Tibial nerve (tissue), 4 donors: ENCODE measurements around the gene SORCS2. TPM values are rescaled to one million over a fixed set of nuclear protein-coding genes. Genes with fewer than 3 reads are reported as not detected.

ENCODE experiments used
- DNase-seq, 2 donors: peaks; one replicate each; pipeline ENCODE4 v3.0.0-alpha.2; 2019; ENCODE audit warnings: low spot score in 2 of 2
- H3K27ac ChIP-seq, 4 donors: fragments of 200-600 bp; sonication (generic) in 3 of 4; one replicate each; pipeline ENCODE4 v1.5.1; 2017 to 2019; ENCODE audit warnings: mild to moderate bottlenecking in 1 of 4
- H3K27me3 ChIP-seq, 2 donors: fragments of 200-600 bp; sonication (generic) in 1 of 2; one replicate each; pipeline versions ENCODE4 v1.5.1 to v1.6.0; 2017 to 2019
- H3K36me3 ChIP-seq, 3 donors: fragments of 200-600 bp; sonication (generic); one replicate each; pipeline ENCODE4 v1.5.1; 2018 to 2019
- H3K4me1 ChIP-seq, 4 donors: fragments of 200-600 bp; sonication (generic) in 3 of 4; one replicate each; pipeline ENCODE4 v1.5.1; 2017 to 2019
- H3K4me3 ChIP-seq, 4 donors: fragments of 200-600 bp; sonication (generic) in 3 of 4; one replicate each; pipeline ENCODE4 v1.5.1; 2017 to 2019; ENCODE audit warnings: mild to moderate bottlenecking in 1 of 4, moderate library complexity in 1 of 4
- H3K9me3 ChIP-seq, 4 donors: fragments of 200-600 bp; sonication (generic) in 3 of 4; one replicate each; pipeline ENCODE4 v1.5.1; 2017 to 2019
- CTCF ChIP-seq, 5 experiments: fragments of 200-600 bp in 3 of 5; fragments of 450-650 bp in 2 of 5; sonication (generic) in 3 of 5; IDR thresholded peaks; one replicate each; pipeline ENCODE4 v1.5.1; 2016 to 2019; ENCODE audit warnings: antibody characterized with exemption in 5 of 5, mild to moderate bottlenecking in 3 of 5, moderate library complexity in 2 of 5
- EP300 ChIP-seq, 2 donors: sonication (generic); formaldehyde crosslinking; IDR thresholded peaks; one replicate each; pipeline ENCODE4 v1.6.1; 2017; ENCODE audit warnings: antibody characterized with exemption in 2 of 2, mild to moderate bottlenecking in 1 of 2
- POLR2A ChIP-seq, 2 donors: fragments of 450-650 bp; IDR thresholded peaks; one replicate each; pipeline ENCODE4 v1.6.1; 2017; ENCODE audit warnings: antibody characterized with exemption in 2 of 2, mild to moderate bottlenecking in 2 of 2, moderate library complexity in 2 of 2
- WGBS, 2 donors: methylation state at CpG; one replicate each; pipeline ENCODE4 v1.1.5; 2018; 5-methylcytosine and 5-hydroxymethylcytosine counted together
- total RNA-seq, 4 donors: library from RNA; depleted of rRNA; stranded (reverse); fragments of >200 nt; gene quantifications; one replicate each; pipeline ENCODE4 v1.1.0, GENCODE V29; 2016

The SORCS2 gene
- total RNA-seq, 4 donors from 2014 or later, result 15.6 to 48.9 (median 38.3) TPM

GRCh38 chr4:7393601-7394575 is 201.6 kb downstream of the SORCS2 start:
- H3K27ac ChIP-seq, result no peak overlapping the region
- H3K27me3 ChIP-seq, result no peaks in the 10 kb centered on the region
- H3K9me3 ChIP-seq, result no peaks in the 10 kb centered on the region
- DNase-seq, result no peak
- WGBS, 2 donors, result 77 to 81% methylated on average over 28 to 29 of the region's 29 CpGs
- H3K4me3 ChIP-seq, result no peak overlapping the region
- H3K36me3 ChIP-seq, result no peaks in the 10 kb centered on the region
- TF ChIP-seq POLR2A (IDR thresholded peaks at IDR 0.05) (no peak), CTCF (IDR thresholded peaks at IDR 0.05) (no peak), EP300 (IDR thresholded peaks at IDR 0.05) (no peak)
- H3K4me1 ChIP-seq, result peaks cover 0 to 52% (median 0%) of the 10 kb centered on the region in 4 donors

GRCh38 chr4:7394681-7395451 is 202.5 kb downstream of the SORCS2 start:
- H3K27ac ChIP-seq, result no peak overlapping the region
- H3K4me3 ChIP-seq, result no peak overlapping the region
- H3K4me1 ChIP-seq, result peaks cover 0 to 46% (median 0%) of the 10 kb centered on the region in 4 donors
- no peaks in the 10 kb centered on the region for H3K27me3 ChIP-seq
- TF ChIP-seq POLR2A (IDR thresholded peaks at IDR 0.05) (no peak), EP300 (IDR thresholded peaks at IDR 0.05) (no peak), CTCF (IDR thresholded peaks at IDR 0.05) (no peak)
- H3K9me3 ChIP-seq, result no peaks in the 10 kb centered on the region
- WGBS, 2 donors, result 77% methylated on average over 19 to 21 of the region's 21 CpGs
- DNase-seq, result no peak
- H3K36me3 ChIP-seq, result no peaks in the 10 kb centered on the region

GRCh38 chr4:7395645-7396044 is 203.3 kb downstream of the SORCS2 start:
- 81 to 84% methylated on average over 5 to 8 of the region's 8 CpGs for WGBS, 2 donors
- no peaks in the 10 kb centered on the region for H3K27me3 ChIP-seq
- no peaks in the 10 kb centered on the region for H3K9me3 ChIP-seq
- DNase-seq, result no peak
- TF ChIP-seq CTCF (IDR thresholded peaks at IDR 0.05) (no peak), POLR2A (IDR thresholded peaks at IDR 0.05) (no peak), EP300 (IDR thresholded peaks at IDR 0.05) (no peak)
- H3K4me3 ChIP-seq, result no peak overlapping the region
- H3K27ac ChIP-seq, result no peak overlapping the region
- H3K4me1 ChIP-seq, result peaks cover 0 to 39% (median 0%) of the 10 kb centered on the region in 4 donors
- no peaks in the 10 kb centered on the region for H3K36me3 ChIP-seq

- H3K27me3 ChIP-seq, result no peaks in the 10 kb centered on the region
- no peaks in the 10 kb centered on the region for H3K36me3 ChIP-seq
- no peak for DNase-seq
- H3K27ac ChIP-seq, result no peak overlapping the region
- H3K4me1 ChIP-seq, result peaks cover 0 to 37% (median 0%) of the 10 kb centered on the region in 4 donors
- TF ChIP-seq POLR2A (IDR thresholded peaks at IDR 0.05) (no peak), EP300 (IDR thresholded peaks at IDR 0.05) (no peak), CTCF (IDR thresholded peaks at IDR 0.05) (no peak)
- H3K4me3 ChIP-seq, result no peak overlapping the region
- no peaks in the 10 kb centered on the region for H3K9me3 ChIP-seq
- WGBS, 2 donors, result 80 to 84% methylated on average over 14 of the region's 14 CpGs
Observed at GRCh38 chr4:7396186-7396910, 204.0 kb downstream of the SORCS2 start.
